K562 (cell line): ENCODE results near the gene DTD1. TPM values are rescaled to one million over a fixed set of nuclear protein-coding genes. Genes with fewer than 3 reads are reported as not detected.

Experiments used
- ATAC-seq: fragments of 200-7000 bp; cut with Tn5 transposase; 3 replicates; pipeline ENCODE4 v1.9.1; 2020; ENCODE audit warnings: moderate library complexity
- BruUV-seq: library from RNA; stranded (reverse); fragments of 400-500 nt; replicated peaks from 2 replicates; lab custom pipeline; 2021; lab: Mats Ljungman, UMichigan
- CTCF ChIA-PET: fragments of 300-600 bp; formaldehyde crosslinking; extraction: SDS; loops from one replicate; lab custom pipeline; 2021; ENCODE audit warnings: low intra/inter-chr PET ratio; lab: Yijun Ruan, JAX
- POLR2A ChIA-PET: fragments of 300-600, 350-650 bp; sonication (Branson Sonifier 250); formaldehyde crosslinking; extraction: SDS; loops from one replicate; lab custom pipeline; 2021; ENCODE audit warnings: antibody characterized with exemption, inconsistent platforms; lab: Yijun Ruan, JAX
- DNase-seq, 4 experiments: peaks; one replicate each; pipeline versions ENCODE4 v3.0.0 to v3.0.0-alpha.2; 2011 to 2018; ENCODE audit warnings: low spot score in 3 of 4, mixed read lengths in 3 of 4; ENCODE audit errors: extremely low read depth in 1 of 4
- FAIRE-seq: peaks from 2 replicates; lab custom pipeline; 2011; peaks lifted over from hg19 to GRCh38; lab: Jason Lieb, UNC
- H2AFZ ChIP-seq: 2 replicates; pipeline ENCODE4 v1.6.0; 2011; ENCODE audit warnings: low read depth, low read length, control low read depth, inconsistent platforms
- H3K27ac ChIP-seq: fragments of 200-600 bp; 3 replicates; pipeline ENCODE4 v1.8.0; 2011; ENCODE audit warnings: low read depth, mild to moderate bottlenecking, control low read depth, inconsistent platforms, low read length, moderate library complexity, mixed read lengths; ENCODE audit errors: extremely low read depth
- H3K27me3 ChIP-seq, 2 experiments: fragments of 300-600 bp in 1 of 2; 2 replicates in 1 of 2; 3 replicates in 1 of 2; pipeline versions ENCODE4 v1.6.0 to v1.8.0; 2011; ENCODE audit warnings: inconsistent platforms in 2 of 2, low read length in 2 of 2, mild to moderate bottlenecking in 1 of 2, mixed read lengths in 1 of 2, moderate library complexity in 1 of 2; ENCODE audit not compliant: control insufficient read depth in 2 of 2, insufficient read depth in 2 of 2
- H3K36me3 ChIP-seq: fragments of 300-600 bp; 3 replicates; pipeline ENCODE4 v1.8.0; 2011; ENCODE audit warnings: mild to moderate bottlenecking, low read length, inconsistent platforms; ENCODE audit not compliant: control insufficient read depth, insufficient read depth
- H3K4me1 ChIP-seq, 2 experiments: fragments of 200-600 bp in 1 of 2; replicated peaks in 1 of 2; 2 replicates in 1 of 2; 3 replicates in 1 of 2; pipeline versions ENCODE4 v1.5.1 to v1.8.0; 2011; ENCODE audit warnings: inconsistent platforms in 2 of 2, low read length in 2 of 2, mild to moderate bottlenecking in 1 of 2, mixed read lengths in 1 of 2, moderate library complexity in 1 of 2; ENCODE audit not compliant: control insufficient read depth in 2 of 2, insufficient read depth in 2 of 2
- H3K4me2 ChIP-seq: 2 replicates; pipeline ENCODE4 v1.6.1; 2011; ENCODE audit warnings: low read length, control low read depth, inconsistent platforms, mixed read lengths; ENCODE audit not compliant: insufficient read depth
- H3K4me3 ChIP-seq: fragments of 200-600 bp; sonication (generic), shearing (Covaris generic); 2 replicates; pipeline ENCODE4 v1.5.1; 2016; ENCODE audit warnings: control low read depth, inconsistent platforms
- H3K79me2 ChIP-seq: fragments of 200-600 bp; 3 replicates; pipeline ENCODE4 v1.8.0; 2011; ENCODE audit warnings: low read length, inconsistent platforms; ENCODE audit not compliant: control insufficient read depth, insufficient read depth
- H3K9ac ChIP-seq, 2 experiments: 2 replicates each; pipeline versions ENCODE4 v1.6.0 to v1.6.1; 2011; ENCODE audit warnings: low read depth in 2 of 2, low read length in 2 of 2, control low read depth in 1 of 2, inconsistent platforms in 1 of 2, mild to moderate bottlenecking in 1 of 2, mixed read lengths in 1 of 2; ENCODE audit not compliant: insufficient read depth in 1 of 2
- H3K9me1 ChIP-seq: one replicate; pipeline ENCODE4 v1.6.0; 2011; ENCODE audit warnings: inconsistent platforms, mild to moderate bottlenecking, low read length, moderate library complexity; ENCODE audit not compliant: control insufficient read depth, insufficient read depth
- H3K9me3 ChIP-seq: replicated peaks from 2 replicates; pipeline ENCODE4 v1.5.1; 2011; ENCODE audit warnings: low read depth, low read length, inconsistent platforms; ENCODE audit not compliant: control insufficient read depth, insufficient read depth
- H4K20me1 ChIP-seq: replicated peaks from 2 replicates; pipeline ENCODE4 v1.6.1; 2011; ENCODE audit warnings: low read length, inconsistent platforms, mixed read lengths; ENCODE audit not compliant: control insufficient read depth, insufficient read depth
- BCOR ChIP-seq: fragments of 450-650 bp; IDR thresholded peaks from 2 replicates; pipeline ENCODE4 v1.6.1; 2016
- CEBPG ChIP-seq, 3 experiments: fragments of 200-800 bp in 1 of 3; sonication (Bioruptor generic) in 1 of 3; sonication (generic) in 1 of 3; formaldehyde crosslinking in 1 of 3; IDR thresholded peaks in 2 of 3; conservative IDR thresholded peaks in 1 of 3; 2 replicates each; pipeline versions ENCODE4 v1.6.1 to v1.8.0; 2016 to 2022; ENCODE audit warnings: missing compliant biosample characterization in 2 of 3, missing genetic modification characterization in 2 of 3, mild to moderate bottlenecking in 1 of 3, missing genetic modification reagents in 1 of 3
- EP400 ChIP-seq: fragments of 450-650 bp; IDR thresholded peaks from 2 replicates; pipeline ENCODE4 v1.6.1; 2017; ENCODE audit warnings: antibody characterized with exemption, mild to moderate bottlenecking, moderate library complexity
- ETV5 ChIP-seq: sonication (generic); formaldehyde crosslinking; IDR thresholded peaks from 2 replicates; pipeline ENCODE4 v1.4.0; 2020; ENCODE audit warnings: low read depth, mild to moderate bottlenecking, missing genetic modification reagents
- KAT8 ChIP-seq: fragments of 450-650 bp; IDR thresholded peaks from 2 replicates; pipeline ENCODE4 v1.6.1; 2016; ENCODE audit warnings: low read depth, mild to moderate bottlenecking
- NR4A1 ChIP-seq, 2 experiments: fragments of 250-450 bp in 1 of 2; fragments of 450-650 bp in 1 of 2; sonication (Bioruptor Pico) in 1 of 2; IDR thresholded peaks; 2 replicates each; pipeline versions ENCODE4 v1.4.0 to v1.6.1; 2016 to 2020; ENCODE audit warnings: mild to moderate bottlenecking in 2 of 2, missing compliant biosample characterization in 1 of 2, missing genetic modification characterization in 1 of 2, moderate library complexity in 1 of 2
- SMARCA5 ChIP-seq: fragments of 450-650 bp; IDR thresholded peaks from 2 replicates; pipeline ENCODE4 v1.6.1; 2016
- TCF7 ChIP-seq: sonication (generic); IDR thresholded peaks from 2 replicates; pipeline ENCODE4 v1.6.1; 2016; ENCODE audit warnings: antibody characterized with exemption, borderline replicate concordance
- WGBS: fragments of 100-300 bp; shearing (Covaris generic); methylation state at CpG from one replicate; pipeline ENCODE4 v1.1.6; 2016; ENCODE audit warnings: low coverage, mixed read lengths; ENCODE audit not compliant: insufficient coverage; ENCODE audit errors: missing lambda C conversion rate; 5-methylcytosine and 5-hydroxymethylcytosine counted together
- in situ Hi-C: fragments of 300-500 bp; cut with MboI; formaldehyde crosslinking; loops from 4 replicates; pipeline ENCODE4 v1.15.0; 2018; ENCODE audit warnings: inconsistent platforms, mixed read lengths
- intact Hi-C: fragments of 100-400 bp; cut with micrococcal nuclease; formaldehyde crosslinking; loops from 2 replicates; pipeline ENCODE4 v1.14.2; 2022
- polyA plus RNA-seq, 8 experiments: library from polyadenylated mRNA; depleted of rRNA in 4 of 8; stranded (reverse) in 5 of 8; unstranded in 3 of 8; fragments of >200 nt; fragmentation: Nextera tagmentation in 2 of 8; fragmentation: Illumina TruSeq in 1 of 8; extraction: Ambion mirVana in 2 of 8; extraction: Trizol in 1 of 8; gene quantifications; 2 replicates each; pipeline versions ENCODE4 v1.2.1 to v1.2.3, GENCODE V29; 2011 to 2014; ENCODE audit warnings: inconsistent platforms in 1 of 8, missing spikeins in 1 of 8
- total RNA-seq, 7 experiments: library from RNA; depleted of rRNA in 6 of 7; stranded (reverse); fragments of >200 nt in 6 of 7; fragmentation: Illumina TruSeq in 2 of 7; extraction: Trizol in 2 of 7; gene quantifications; 2 replicates each; pipeline versions ENCODE4 v1.2.1 to v1.2.3, GENCODE V29; 2011 to 2021; ENCODE audit warnings: low replicate concordance in 1 of 7
- TF ChIP-seq, protein P1 (sequence below): sonication (generic); formaldehyde crosslinking; IDR thresholded peaks from 2 replicates; pipeline ENCODE4 v1.8.1; 2023; ENCODE audit warnings: mild to moderate bottlenecking, missing genetic modification reagents
- TF ChIP-seq, protein P2 (sequence below): fragments of 200-600 bp; sonication (generic); IDR thresholded peaks from one replicate; pipeline ENCODE4 v1.6.1; 2012; ENCODE audit warnings: mild to moderate bottlenecking, low read depth, low read length, inconsistent platforms

The DTD1 gene
- total and polyA plus RNA-seq, 9 of the 15 experiments (the other 6 are each of a cell fraction or from before 2014, with no cell fraction given): 5.7 to 28.6 (median 26.8) TPM

DNA sequence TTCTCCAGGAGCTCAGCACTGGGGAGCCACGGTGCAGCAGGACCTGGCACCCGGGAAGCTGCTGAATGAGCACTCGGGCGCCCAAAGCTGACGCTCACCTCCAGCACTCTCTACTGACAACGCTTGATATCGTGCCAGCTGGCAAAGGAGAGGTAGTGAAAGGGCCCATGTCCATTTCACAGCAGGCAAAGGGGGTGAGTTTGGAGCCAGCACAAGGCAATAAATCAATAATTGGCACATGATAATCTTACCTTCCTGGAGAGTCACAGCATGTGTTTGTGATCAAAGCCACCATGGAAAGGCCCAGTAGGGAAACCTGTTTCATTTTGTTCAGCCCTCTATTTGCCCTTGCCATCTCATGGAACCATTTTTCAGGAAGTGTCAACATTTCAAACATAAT, 43.9 kb upstream of the DTD1 start:
- Histone ChIP-seq H3K4me3 (no peak overlapping the region), H2AFZ (no peak overlapping the region), H3K79me2 (no peaks in the 10 kb centered on the region), H3K27me3 (no peaks in the 10 kb centered on the region), H3K4me1 (no peaks in the 10 kb centered on the region; a peak in 1 of 5 replicates), H3K9ac (no peak overlapping the region), H3K9me3 (no peaks in the 10 kb centered on the region), H4K20me1 (no peaks in the 10 kb centered on the region), H3K9me1 (no peaks in the 10 kb centered on the region), H3K27ac (no peak overlapping the region), H3K4me2 (no peak overlapping the region), H3K36me3 (peaks cover 60% of the 10 kb centered on the region; the same call in 2 of the 3 replicates)
- ATAC-seq (no peak), DNase-seq (no peak), FAIRE-seq (no peak)
- ChIA-PET CTCF (no interaction called here), POLR2A (no interaction called here)
- no TSS peak for BruUV-seq
- intact Hi-C loops (no loop called here), in situ Hi-C loops (no loop called here)
- 88% methylated on average over 7 of the region's 7 CpGs for WGBS
- TF ChIP-seq KAT8 (no peak), SMARCA5 (no peak), TCF7 (no peak), CEBPG (CRISPR knock-in tag; IDR thresholded peaks at IDR 0.05) (no peak), CEBPG (tag; conservative IDR thresholded peaks at IDR 0.05 in 1 of 2, IDR thresholded peaks at IDR 0.05 in 1 of 2) (no peak), EP400 (no peak), NR4A1 (CRISPR knock-in tag; IDR thresholded peaks at IDR 0.05) (no peak), NR4A1 (tag; IDR thresholded peaks at IDR 0.05) (no peak), ETV5 (CRISPR knock-in tag) (no peak), BCOR (no peak)
- TF ChIP-seq, protein P1, sequence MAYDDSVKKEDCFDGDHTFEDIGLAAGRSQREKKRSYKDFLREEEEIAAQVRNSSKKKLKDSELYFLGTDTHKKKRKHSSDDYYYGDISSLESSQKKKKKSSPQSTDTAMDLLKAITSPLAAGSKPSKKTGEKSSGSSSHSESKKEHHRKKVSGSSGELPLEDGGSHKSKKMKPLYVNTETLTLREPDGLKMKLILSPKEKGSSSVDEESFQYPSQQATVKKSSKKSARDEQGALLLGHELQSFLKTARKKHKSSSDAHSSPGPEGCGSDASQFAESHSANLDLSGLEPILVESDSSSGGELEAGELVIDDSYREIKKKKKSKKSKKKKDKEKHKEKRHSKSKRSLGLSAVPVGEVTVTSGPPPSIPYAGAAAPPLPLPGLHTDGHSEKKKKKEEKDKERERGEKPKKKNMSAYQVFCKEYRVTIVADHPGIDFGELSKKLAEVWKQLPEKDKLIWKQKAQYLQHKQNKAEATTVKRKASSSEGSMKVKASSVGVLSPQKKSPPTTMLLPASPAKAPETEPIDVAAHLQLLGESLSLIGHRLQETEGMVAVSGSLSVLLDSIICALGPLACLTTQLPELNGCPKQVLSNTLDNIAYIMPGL: no peak
- TF ChIP-seq, protein P2, sequence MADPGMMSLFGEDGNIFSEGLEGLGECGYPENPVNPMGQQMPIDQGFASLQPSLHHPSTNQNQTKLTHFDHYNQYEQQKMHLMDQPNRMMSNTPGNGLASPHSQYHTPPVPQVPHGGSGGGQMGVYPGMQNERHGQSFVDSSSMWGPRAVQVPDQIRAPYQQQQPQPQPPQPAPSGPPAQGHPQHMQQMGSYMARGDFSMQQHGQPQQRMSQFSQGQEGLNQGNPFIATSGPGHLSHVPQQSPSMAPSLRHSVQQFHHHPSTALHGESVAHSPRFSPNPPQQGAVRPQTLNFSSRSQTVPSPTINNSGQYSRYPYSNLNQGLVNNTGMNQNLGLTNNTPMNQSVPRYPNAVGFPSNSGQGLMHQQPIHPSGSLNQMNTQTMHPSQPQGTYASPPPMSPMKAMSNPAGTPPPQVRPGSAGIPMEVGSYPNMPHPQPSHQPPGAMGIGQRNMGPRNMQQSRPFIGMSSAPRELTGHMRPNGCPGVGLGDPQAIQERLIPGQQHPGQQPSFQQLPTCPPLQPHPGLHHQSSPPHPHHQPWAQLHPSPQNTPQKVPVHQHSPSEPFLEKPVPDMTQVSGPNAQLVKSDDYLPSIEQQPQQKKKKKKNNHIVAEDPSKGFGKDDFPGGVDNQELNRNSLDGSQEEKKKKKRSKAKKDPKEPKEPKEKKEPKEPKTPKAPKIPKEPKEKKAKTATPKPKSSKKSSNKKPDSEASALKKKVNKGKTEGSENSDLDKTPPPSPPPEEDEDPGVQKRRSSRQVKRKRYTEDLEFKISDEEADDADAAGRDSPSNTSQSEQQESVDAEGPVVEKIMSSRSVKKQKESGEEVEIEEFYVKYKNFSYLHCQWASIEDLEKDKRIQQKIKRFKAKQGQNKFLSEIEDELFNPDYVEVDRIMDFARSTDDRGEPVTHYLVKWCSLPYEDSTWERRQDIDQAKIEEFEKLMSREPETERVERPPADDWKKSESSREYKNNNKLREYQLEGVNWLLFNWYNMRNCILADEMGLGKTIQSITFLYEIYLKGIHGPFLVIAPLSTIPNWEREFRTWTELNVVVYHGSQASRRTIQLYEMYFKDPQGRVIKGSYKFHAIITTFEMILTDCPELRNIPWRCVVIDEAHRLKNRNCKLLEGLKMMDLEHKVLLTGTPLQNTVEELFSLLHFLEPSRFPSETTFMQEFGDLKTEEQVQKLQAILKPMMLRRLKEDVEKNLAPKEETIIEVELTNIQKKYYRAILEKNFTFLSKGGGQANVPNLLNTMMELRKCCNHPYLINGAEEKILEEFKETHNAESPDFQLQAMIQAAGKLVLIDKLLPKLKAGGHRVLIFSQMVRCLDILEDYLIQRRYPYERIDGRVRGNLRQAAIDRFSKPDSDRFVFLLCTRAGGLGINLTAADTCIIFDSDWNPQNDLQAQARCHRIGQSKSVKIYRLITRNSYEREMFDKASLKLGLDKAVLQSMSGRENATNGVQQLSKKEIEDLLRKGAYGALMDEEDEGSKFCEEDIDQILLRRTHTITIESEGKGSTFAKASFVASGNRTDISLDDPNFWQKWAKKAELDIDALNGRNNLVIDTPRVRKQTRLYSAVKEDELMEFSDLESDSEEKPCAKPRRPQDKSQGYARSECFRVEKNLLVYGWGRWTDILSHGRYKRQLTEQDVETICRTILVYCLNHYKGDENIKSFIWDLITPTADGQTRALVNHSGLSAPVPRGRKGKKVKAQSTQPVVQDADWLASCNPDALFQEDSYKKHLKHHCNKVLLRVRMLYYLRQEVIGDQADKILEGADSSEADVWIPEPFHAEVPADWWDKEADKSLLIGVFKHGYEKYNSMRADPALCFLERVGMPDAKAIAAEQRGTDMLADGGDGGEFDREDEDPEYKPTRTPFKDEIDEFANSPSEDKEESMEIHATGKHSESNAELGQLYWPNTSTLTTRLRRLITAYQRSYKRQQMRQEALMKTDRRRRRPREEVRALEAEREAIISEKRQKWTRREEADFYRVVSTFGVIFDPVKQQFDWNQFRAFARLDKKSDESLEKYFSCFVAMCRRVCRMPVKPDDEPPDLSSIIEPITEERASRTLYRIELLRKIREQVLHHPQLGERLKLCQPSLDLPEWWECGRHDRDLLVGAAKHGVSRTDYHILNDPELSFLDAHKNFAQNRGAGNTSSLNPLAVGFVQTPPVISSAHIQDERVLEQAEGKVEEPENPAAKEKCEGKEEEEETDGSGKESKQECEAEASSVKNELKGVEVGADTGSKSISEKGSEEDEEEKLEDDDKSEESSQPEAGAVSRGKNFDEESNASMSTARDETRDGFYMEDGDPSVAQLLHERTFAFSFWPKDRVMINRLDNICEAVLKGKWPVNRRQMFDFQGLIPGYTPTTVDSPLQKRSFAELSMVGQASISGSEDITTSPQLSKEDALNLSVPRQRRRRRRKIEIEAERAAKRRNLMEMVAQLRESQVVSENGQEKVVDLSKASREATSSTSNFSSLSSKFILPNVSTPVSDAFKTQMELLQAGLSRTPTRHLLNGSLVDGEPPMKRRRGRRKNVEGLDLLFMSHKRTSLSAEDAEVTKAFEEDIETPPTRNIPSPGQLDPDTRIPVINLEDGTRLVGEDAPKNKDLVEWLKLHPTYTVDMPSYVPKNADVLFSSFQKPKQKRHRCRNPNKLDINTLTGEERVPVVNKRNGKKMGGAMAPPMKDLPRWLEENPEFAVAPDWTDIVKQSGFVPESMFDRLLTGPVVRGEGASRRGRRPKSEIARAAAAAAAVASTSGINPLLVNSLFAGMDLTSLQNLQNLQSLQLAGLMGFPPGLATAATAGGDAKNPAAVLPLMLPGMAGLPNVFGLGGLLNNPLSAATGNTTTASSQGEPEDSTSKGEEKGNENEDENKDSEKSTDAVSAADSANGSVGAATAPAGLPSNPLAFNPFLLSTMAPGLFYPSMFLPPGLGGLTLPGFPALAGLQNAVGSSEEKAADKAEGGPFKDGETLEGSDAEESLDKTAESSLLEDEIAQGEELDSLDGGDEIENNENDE: no peak
